Activated CD4-positive, alpha-beta memory T cell treated with anti-CD3 and anti-CD28 coated beads for 36 hours (primary cell): Measurements from ENCODE around the gene RPS6KA1. TPM values are rescaled to one million over a fixed set of nuclear protein-coding genes. Genes with fewer than 3 reads are reported as not detected.

ENCODE experiments used
- CTCF ChIA-PET: fragments of 350-600 bp; sonication (Branson Sonifier 250); formaldehyde crosslinking; loops from one replicate; lab custom pipeline; 2021; ENCODE audit warnings: antibody characterized with exemption, inconsistent platforms; lab: Charles Lee
- POLR2A ChIA-PET: fragments of 350-600 bp; sonication (Branson Sonifier 250); formaldehyde crosslinking; loops from one replicate; lab custom pipeline; 2021; ENCODE audit warnings: antibody characterized with exemption; lab: Charles Lee
- DNase-seq: peaks from one replicate; pipeline ENCODE4 v3.0.0-alpha.2; 2020
- H3K27ac Mint-ChIP-seq: one replicate; pipeline ENCODE4 v1.8.0; 2021; ENCODE audit warnings: mixed read lengths
- H3K27me3 Mint-ChIP-seq: one replicate; pipeline ENCODE4 v1.8.0; 2021; ENCODE audit warnings: mixed read lengths
- H3K36me3 Mint-ChIP-seq: one replicate; pipeline ENCODE4 v1.8.0; 2021; ENCODE audit warnings: mixed read lengths
- H3K4me1 Mint-ChIP-seq: one replicate; pipeline ENCODE4 v1.8.0; 2021; ENCODE audit warnings: low read depth, mixed read lengths
- H3K4me3 Mint-ChIP-seq: one replicate; pipeline ENCODE4 v1.8.0; 2021; ENCODE audit warnings: mild to moderate bottlenecking, mixed read lengths
- H3K9me3 Mint-ChIP-seq: one replicate; pipeline ENCODE4 v1.8.0; 2021; ENCODE audit warnings: mixed read lengths
- intact Hi-C: fragments of 100-400 bp; cut with micrococcal nuclease; formaldehyde crosslinking; loops from one replicate; pipeline ENCODE4 v1.15.1; 2023
- total RNA-seq, 2 experiments: library from RNA; stranded (reverse); gene quantifications; one replicate each; pipeline ENCODE4 v1.2.3, GENCODE V29; 2021

The RPS6KA1 gene
- total RNA-seq, 2 experiments from 2014 or later = 109 to 112 TPM

DNA sequence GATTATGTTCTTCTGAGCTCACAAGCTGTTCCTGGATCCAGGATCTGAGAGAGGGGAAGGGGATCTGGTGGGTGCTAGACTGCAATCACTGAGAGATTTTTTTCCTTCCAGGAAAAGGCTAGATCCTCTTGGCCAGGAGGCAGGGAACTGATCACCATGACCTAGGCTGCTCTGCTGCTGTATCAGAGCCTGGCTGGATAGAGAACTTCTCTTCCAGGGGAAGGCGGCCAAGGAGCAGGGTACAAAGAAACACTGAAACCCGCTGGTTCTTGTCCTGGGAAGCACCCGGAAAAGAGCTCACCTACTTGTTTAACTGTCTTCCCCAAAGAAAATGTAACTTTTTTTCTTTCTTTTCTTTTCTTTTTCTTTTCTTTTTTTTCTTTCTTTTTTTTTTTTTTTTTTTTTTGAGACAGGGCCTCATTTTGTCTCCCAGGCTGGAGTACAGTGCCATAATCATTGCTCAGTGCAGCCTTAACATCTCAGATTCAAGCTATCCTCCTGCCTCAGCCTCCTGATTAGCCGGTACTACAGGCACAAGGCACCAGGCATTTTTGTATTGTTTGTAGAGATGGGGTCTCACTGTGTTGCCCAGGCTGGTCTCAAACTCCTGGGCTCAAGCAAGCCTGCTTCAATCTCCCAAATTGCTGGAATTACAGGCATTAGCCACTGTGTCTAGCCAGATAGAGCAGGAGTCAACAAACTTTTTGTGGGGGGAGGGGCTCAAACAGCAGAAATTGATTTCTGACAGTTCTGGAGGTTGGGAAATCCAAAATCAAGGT lies 12.4 kb upstream of the RPS6KA1 start:
- Mint-ChIP-seq H3K4me1 (no peaks in the 10 kb centered on the region), H3K27me3 (no peaks in the 10 kb centered on the region), H3K27ac (no peak overlapping the region), H3K36me3 (no peaks in the 10 kb centered on the region), H3K4me3 (no peak overlapping the region), H3K9me3 (no peaks in the 10 kb centered on the region)
- ChIA-PET POLR2A (interaction anchor here (0.6 kb wide), 2 partner anchors 28 to 47 kb away, joined by 3 read pairs; no protein-coding TSS in a partner anchor), CTCF (interaction anchor here (0.6 to 1.5 kb wide), 3 partner anchors 13 to 82 kb away, joined by 3 to 5 read pairs (median 3); no protein-coding TSS in a partner anchor)
- no peak for DNase-seq
- intact Hi-C loops = no loop called here

DNA sequence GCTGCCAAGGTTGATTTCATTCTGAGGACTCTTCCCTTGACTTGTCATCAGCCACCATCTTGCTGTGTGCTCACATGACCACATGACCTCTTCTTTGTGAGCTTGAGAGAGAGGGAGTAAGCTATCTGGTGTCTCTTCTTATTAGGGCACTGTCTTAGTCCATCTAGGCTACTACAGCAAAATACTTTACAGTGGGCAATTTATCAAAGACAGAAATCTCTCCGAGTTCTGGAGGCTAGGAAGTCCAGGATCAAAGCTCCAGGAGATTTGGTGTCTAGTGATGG lies 11.9 kb upstream of the RPS6KA1 start:
- no peaks in the 10 kb centered on the region for H3K27me3 Mint-ChIP-seq
- ChIA-PET POLR2A (interaction anchor here (0.6 kb wide), 1 partner anchor 47 kb away, joined by 3 read pairs; no protein-coding TSS in a partner anchor), CTCF (interaction anchor here (0.6 to 1.5 kb wide), 3 partner anchors 13 to 82 kb away, joined by 3 to 5 read pairs (median 3); no protein-coding TSS in a partner anchor)
- H3K4me1 Mint-ChIP-seq = no peaks in the 10 kb centered on the region
- DNase-seq = no peak
- H3K9me3 Mint-ChIP-seq = no peaks in the 10 kb centered on the region
- H3K27ac Mint-ChIP-seq = no peak overlapping the region
- no peaks in the 10 kb centered on the region for H3K36me3 Mint-ChIP-seq
- no peak overlapping the region for H3K4me3 Mint-ChIP-seq
- intact Hi-C loops = no loop called here

DNA sequence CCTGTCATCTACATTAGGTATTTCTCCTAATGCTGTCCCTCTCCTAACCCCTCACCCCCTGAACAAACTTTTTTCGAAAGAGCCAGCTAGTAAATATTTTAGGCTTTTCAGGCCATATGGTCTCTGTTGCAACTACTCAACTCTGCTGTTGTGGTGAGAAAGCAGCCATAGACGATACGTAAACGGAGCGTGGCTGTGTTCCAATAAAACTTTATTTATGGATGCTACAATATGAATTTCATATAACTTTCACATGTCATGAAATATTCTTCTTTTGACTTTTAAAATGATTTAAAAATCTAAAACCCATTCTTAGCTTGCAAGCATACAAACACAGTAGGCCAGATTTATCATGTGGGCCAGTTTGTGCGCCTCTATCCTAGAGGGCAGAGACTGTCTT lies 11.2 kb upstream of the RPS6KA1 start:
- Mint-ChIP-seq H3K27me3 (no peaks in the 10 kb centered on the region), H3K4me1 (no peaks in the 10 kb centered on the region), H3K4me3 (no peak overlapping the region), H3K9me3 (no peaks in the 10 kb centered on the region), H3K27ac (no peak overlapping the region), H3K36me3 (no peaks in the 10 kb centered on the region)
- DNase-seq = no peak
- intact Hi-C loops = no loop called here
- ChIA-PET CTCF (interaction anchor here (0.8 kb wide), 1 partner anchor 18 kb away, joined by 3 read pairs; no protein-coding TSS in a partner anchor), POLR2A (no interaction called here)

DNA sequence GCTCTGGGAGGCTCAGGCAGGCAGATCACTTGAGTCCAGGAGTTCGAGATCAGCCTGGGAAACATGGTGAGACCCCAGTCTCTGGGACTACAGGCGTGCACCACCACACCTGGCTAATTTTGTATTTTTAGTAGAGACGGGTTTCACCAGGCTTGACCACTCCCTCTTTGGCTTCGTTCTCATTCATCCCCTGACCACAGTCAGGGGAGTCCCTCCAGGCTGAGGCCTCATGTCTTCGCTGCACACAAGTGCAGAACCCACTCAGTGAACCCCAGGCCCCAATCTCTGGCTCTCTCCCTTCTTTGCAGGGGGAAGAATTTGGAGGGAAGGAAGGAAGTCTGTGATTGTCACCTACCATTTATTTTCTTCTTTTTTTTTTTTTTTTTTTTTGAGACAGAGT lies 9.2 kb upstream of the RPS6KA1 start:
- ChIA-PET CTCF (interaction anchor here (0.9 to 1.1 kb wide), 2 partner anchors 9 to 21 kb away, joined by 3 read pairs; partner anchors contain the start of gene RPS6KA1), POLR2A (no interaction called here)
- no peaks in the 10 kb centered on the region for H3K4me1 Mint-ChIP-seq
- intact Hi-C loops = no loop called here
- H3K4me3 Mint-ChIP-seq = no peak overlapping the region
- H3K36me3 Mint-ChIP-seq = no peaks in the 10 kb centered on the region
- no peak for DNase-seq
- H3K27me3 Mint-ChIP-seq = no peaks in the 10 kb centered on the region
- H3K27ac Mint-ChIP-seq = no peak overlapping the region
- no peaks in the 10 kb centered on the region for H3K9me3 Mint-ChIP-seq

DNA sequence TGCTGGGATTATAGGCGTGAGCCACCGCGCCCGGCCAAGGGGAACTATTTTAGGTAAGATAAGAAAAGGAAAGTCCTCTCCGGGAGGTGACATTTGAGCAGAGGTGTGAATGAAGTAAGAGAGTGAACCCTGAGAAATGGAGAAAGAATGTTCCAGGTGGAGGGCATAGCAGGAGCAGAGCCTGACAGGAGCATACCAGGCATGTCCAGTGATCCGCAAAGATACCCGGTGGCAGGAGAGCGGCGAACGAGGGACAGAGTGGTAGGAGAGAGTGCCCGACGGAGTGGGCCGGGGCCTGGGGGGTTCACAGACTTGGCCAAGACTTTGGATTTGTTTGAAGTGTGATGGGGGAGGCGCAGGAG lies 7.9 kb upstream of the RPS6KA1 start:
- Mint-ChIP-seq H3K36me3 (no peaks in the 10 kb centered on the region), H3K27me3 (no peaks in the 10 kb centered on the region), H3K4me1 (no peaks in the 10 kb centered on the region), H3K9me3 (no peaks in the 10 kb centered on the region), H3K4me3 (no peak overlapping the region), H3K27ac (no peak overlapping the region)
- intact Hi-C loops = no loop called here
- CTCF ChIA-PET = interaction anchor here (1.1 to 10.8 kb wide), 3 partner anchors 8 to 18 kb away, joined by 3 to 127 read pairs (median 3); partner anchors contain the start of gene RPS6KA1
- POLR2A ChIA-PET = no interaction called here
- no peak for DNase-seq

DNA sequence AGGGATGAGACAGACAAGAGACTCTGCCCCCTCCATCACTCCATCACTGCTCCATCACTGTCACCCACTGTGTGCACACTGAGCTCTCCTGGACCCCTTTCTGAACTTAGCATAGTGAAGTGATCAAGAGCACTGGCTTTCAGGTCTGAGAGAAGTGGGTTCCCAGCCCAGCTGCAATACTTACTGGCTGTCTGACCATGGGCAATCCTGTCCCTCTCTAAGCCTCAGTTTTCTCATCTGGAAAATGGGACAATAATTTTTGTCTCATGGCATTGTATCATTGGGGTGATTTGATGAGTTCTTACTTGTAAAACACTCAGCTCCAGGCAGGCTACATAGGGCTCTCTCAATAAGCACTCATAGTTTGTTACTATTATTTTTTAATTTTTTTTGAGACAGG lies 7.5 kb upstream of the RPS6KA1 start:
- Mint-ChIP-seq H3K27ac (no peak overlapping the region), H3K4me3 (no peak overlapping the region), H3K4me1 (no peaks in the 10 kb centered on the region), H3K36me3 (no peaks in the 10 kb centered on the region), H3K27me3 (no peaks in the 10 kb centered on the region), H3K9me3 (no peaks in the 10 kb centered on the region)
- no peak for DNase-seq
- intact Hi-C loops = no loop called here
- ChIA-PET CTCF (interaction anchor here (1.2 to 10.8 kb wide), 2 partner anchors 18 to 19 kb away, joined by 3 to 127 read pairs; no protein-coding TSS in a partner anchor), POLR2A (no interaction called here)

DNA sequence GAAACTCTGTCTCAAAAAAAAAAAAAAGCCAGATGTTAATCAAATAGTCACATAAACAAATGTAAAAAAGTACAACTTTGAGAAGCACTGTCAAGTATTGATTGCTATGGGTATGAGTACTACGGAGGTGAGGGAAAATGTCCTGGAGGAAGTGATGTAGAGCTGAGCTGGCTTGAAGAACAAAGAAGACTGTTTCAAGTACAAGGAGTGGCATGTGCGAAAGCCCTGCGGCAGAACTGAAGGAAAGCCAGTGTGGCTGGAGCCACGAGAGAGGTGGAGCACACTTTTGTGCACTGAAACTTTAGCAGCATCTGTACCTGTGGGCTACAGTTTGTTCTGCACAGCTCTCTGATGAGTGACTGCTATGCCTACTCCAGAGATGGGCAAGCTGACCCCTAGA lies 5.4 kb upstream of the RPS6KA1 start:
- Mint-ChIP-seq H3K9me3 (no peaks in the 10 kb centered on the region), H3K4me1 (peaks cover 2% of the 10 kb centered on the region), H3K27ac (no peak overlapping the region), H3K27me3 (no peaks in the 10 kb centered on the region), H3K4me3 (no peak overlapping the region), H3K36me3 (no peaks in the 10 kb centered on the region)
- intact Hi-C loops = no loop called here
- ChIA-PET POLR2A (no interaction called here), CTCF (interaction anchor here (2.4 to 10.8 kb wide), 2 partner anchors 16 to 23 kb away, joined by 11 to 127 read pairs; no protein-coding TSS in a partner anchor)
- DNase-seq = no peak

DNA sequence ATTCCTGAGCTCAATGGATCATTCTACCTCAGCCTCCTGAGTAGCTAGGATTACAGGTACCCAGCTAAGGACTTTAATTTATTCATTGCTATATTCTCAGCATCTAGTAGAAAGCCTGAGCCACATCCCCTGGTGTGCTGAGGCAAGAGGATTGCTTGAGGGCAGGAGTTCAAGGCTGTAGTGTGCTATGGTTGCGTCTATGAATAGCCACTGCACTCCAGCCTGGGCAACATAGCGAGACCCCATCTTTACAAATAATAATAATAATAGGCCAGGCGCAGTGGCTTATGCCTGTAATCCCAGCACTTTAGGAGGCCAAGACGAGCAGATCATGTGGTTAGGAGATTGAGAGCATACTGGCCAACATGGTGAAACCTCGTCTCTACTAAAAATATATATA lies 3.3 kb upstream of the RPS6KA1 start:
- Mint-ChIP-seq H3K9me3 (no peaks in the 10 kb centered on the region), H3K4me1 (peaks cover 12% of the 10 kb centered on the region), H3K4me3 (no peak overlapping the region), H3K27ac (no peak overlapping the region), H3K27me3 (no peaks in the 10 kb centered on the region), H3K36me3 (no peaks in the 10 kb centered on the region)
- intact Hi-C loops = no loop called here
- DNase-seq = no peak
- ChIA-PET CTCF (interaction anchor here (10.8 kb wide), 1 partner anchor 14 kb away, joined by 127 read pairs; no protein-coding TSS in a partner anchor), POLR2A (interaction anchor here (1.2 kb wide), 1 partner anchor 12 kb away, joined by 3 read pairs; no protein-coding TSS in a partner anchor)

GRCh38 chr1:26529405-26529654 lies 231 bp upstream of the RPS6KA1 start:
- ChIA-PET CTCF (interaction anchor here (1.1 to 10.8 kb wide), 3 partner anchors 8 to 29 kb away, joined by 3 to 127 read pairs (median 10); no protein-coding TSS in a partner anchor), POLR2A (interaction anchor here (0.6 to 3.4 kb wide), 4 partner anchors 11 to 418 kb away, joined by 3 to 25 read pairs (median 4); no protein-coding TSS in a partner anchor)
- H3K9me3 Mint-ChIP-seq = no peaks in the 10 kb centered on the region
- H3K27ac Mint-ChIP-seq = peak overlapping the region; percentile 15
- H3K4me1 Mint-ChIP-seq = peaks cover 24% of the 10 kb centered on the region
- intact Hi-C loops = loop anchor here (1.0 kb wide), 1 partner anchor 28 kb away; no protein-coding TSS in a partner anchor
- no peaks in the 10 kb centered on the region for H3K27me3 Mint-ChIP-seq
- peak overlapping the region; percentile 83 for H3K4me3 Mint-ChIP-seq
- no peak for DNase-seq
- no peaks in the 10 kb centered on the region for H3K36me3 Mint-ChIP-seq

DNA sequence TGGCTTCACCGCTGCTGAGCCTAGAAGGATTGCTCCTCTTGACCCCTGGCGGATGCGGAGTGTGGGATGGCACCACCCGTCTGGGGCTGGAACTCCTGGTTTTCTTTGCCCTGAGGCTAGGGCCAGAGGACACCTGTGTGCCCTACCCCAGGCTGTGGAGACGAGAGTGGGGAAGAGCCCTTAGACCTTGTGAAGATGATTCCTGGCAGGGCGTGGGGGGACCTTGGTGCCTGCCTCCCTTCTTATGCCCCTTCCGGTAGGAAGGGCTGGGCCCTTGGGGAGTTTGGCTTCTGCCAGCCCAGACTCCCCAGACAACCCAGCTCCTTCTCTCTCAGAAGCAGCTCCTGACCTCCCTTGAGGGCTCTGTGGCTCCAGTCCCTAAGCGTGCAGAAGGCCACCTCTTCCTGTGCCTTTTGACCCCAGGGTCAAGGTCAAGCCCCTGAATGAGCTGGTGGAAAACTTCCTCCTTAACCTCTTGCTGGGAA lies 891 bp downstream of the RPS6KA1 start:
- no peaks in the 10 kb centered on the region for H3K9me3 Mint-ChIP-seq
- ChIA-PET POLR2A (interaction anchor here (1.9 to 3.4 kb wide), 2 partner anchors 10 to 31 kb away, joined by 5 to 25 read pairs; no protein-coding TSS in a partner anchor), CTCF (interaction anchor here (1.0 to 10.8 kb wide), 4 partner anchors 9 to 30 kb away, joined by 3 to 127 read pairs (median 6); no protein-coding TSS in a partner anchor)
- intact Hi-C loops = loop anchor here (1.0 kb wide), 1 partner anchor 12 kb away; no protein-coding TSS in a partner anchor
- H3K4me3 Mint-ChIP-seq = peak overlapping the region; percentile 82
- H3K36me3 Mint-ChIP-seq = no peaks in the 10 kb centered on the region
- H3K4me1 Mint-ChIP-seq = peaks cover 35% of the 10 kb centered on the region
- no peak for DNase-seq
- peak overlapping the region; percentile 10 for H3K27ac Mint-ChIP-seq
- no peaks in the 10 kb centered on the region for H3K27me3 Mint-ChIP-seq

DNA sequence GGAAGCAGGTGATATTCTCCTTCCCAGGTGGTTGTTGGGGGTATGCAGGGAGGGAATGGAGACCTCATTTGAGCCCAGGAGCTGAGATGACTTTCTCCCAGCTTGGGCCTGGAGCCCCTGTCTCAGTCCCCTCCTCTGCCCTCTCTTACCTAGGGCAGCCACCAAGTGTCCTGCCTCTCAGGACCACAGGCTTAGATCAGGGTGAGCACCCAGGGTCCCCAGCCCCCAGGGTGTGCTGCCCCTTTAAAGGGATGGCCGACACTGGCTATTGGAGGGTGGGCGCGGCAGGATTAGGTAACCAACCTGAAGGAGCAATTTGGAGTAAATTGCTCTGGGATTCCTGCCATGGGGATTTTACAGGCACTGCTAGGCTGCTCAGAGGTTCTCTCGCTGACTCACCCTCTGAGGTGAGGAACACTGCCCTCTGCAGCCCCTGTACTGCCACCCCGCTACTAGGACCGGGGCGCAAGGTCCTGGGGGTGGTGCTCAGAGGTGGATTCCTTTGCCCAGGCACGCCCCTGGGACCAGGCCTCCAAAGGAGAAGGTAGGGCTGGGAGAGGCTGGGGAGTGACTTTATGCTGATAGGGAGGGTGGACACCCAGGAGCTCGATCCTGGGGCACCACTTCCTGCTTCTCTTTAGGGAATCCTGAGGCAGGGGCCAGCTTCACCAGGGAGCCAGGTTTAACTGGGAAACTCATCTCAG lies 1.5 kb downstream of the RPS6KA1 start:
- ChIA-PET CTCF (interaction anchor here (0.7 to 10.8 kb wide), 5 partner anchors 9 to 31 kb away, joined by 3 to 127 read pairs (median 3); no protein-coding TSS in a partner anchor), POLR2A (interaction anchor here (3.4 kb wide), 1 partner anchor 9 kb away, joined by 25 read pairs; no protein-coding TSS in a partner anchor)
- no peaks in the 10 kb centered on the region for H3K36me3 Mint-ChIP-seq
- no peaks in the 10 kb centered on the region for H3K27me3 Mint-ChIP-seq
- intact Hi-C loops = loop anchor here (1.0 kb wide), 1 partner anchor 11 kb away; no protein-coding TSS in a partner anchor
- H3K4me1 Mint-ChIP-seq = peaks cover 35% of the 10 kb centered on the region
- peak; percentile 35 for DNase-seq
- no peaks in the 10 kb centered on the region for H3K9me3 Mint-ChIP-seq
- peak overlapping the region; percentile 82 for H3K4me3 Mint-ChIP-seq
- H3K27ac Mint-ChIP-seq = no peak overlapping the region
